GM10266 (cell line): ENCODE results near the gene NACA2.
"Not testable (repeated sequence)": the region's sequence is repeated elsewhere in the genome, so short reads cannot be mapped to it uniquely, and the experiment has no call there.

Experiments
- DNase-seq: peaks from one replicate; pipeline ENCODE4 v3.0.0; 2012; ENCODE audit errors: extremely low spot score
- TF ChIP-seq, protein P1 (sequence below): IDR thresholded peaks from 2 replicates; pipeline ENCODE4 v1.5.1; 2012; ENCODE audit warnings: mild to moderate bottlenecking, low read depth; ENCODE audit not compliant: control insufficient read depth, insufficient read depth; ENCODE audit errors: missing control alignments

NACA2 gene

GRCh38 chr17:61570118-61570517 lies 20.9 kb downstream of the NACA2 start:
- DNase-seq: no peak
- TF ChIP-seq, protein P1, sequence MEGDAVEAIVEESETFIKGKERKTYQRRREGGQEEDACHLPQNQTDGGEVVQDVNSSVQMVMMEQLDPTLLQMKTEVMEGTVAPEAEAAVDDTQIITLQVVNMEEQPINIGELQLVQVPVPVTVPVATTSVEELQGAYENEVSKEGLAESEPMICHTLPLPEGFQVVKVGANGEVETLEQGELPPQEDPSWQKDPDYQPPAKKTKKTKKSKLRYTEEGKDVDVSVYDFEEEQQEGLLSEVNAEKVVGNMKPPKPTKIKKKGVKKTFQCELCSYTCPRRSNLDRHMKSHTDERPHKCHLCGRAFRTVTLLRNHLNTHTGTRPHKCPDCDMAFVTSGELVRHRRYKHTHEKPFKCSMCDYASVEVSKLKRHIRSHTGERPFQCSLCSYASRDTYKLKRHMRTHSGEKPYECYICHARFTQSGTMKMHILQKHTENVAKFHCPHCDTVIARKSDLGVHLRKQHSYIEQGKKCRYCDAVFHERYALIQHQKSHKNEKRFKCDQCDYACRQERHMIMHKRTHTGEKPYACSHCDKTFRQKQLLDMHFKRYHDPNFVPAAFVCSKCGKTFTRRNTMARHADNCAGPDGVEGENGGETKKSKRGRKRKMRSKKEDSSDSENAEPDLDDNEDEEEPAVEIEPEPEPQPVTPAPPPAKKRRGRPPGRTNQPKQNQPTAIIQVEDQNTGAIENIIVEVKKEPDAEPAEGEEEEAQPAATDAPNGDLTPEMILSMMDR: no peak

GRCh38 chr17:61569525-61569924 lies 21.5 kb downstream of the NACA2 start:
- not testable (repeated sequence) for DNase-seq

GRCh38 chr17:61568219-61569072 lies 22.6 kb downstream of the NACA2 start:
- TF ChIP-seq, protein P1: no peak
- no peak for DNase-seq

GRCh38 chr17:61567045-61567802 lies 23.8 kb downstream of the NACA2 start:
- no peak for DNase-seq
- TF ChIP-seq, protein P1: no peak

DNA sequence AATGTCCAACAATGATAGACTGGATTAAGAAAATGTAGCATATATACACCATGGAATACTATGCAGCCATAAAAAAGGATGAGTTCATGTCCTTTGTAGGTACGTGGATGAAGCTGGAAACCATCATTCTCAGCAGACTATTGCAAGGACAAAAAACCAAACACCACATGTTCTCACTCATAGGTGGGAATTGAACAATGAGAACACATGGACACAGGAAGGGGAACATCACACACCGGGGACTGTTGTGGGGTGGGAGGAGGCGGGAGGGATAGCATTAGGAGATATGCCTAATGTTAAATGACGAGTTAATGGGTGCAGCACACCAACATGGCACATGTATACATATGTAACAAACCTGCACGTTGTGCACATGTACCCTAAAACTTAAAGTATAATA lies 24.6 kb downstream of the NACA2 start:
- not testable (repeated sequence) for DNase-seq

DNA sequence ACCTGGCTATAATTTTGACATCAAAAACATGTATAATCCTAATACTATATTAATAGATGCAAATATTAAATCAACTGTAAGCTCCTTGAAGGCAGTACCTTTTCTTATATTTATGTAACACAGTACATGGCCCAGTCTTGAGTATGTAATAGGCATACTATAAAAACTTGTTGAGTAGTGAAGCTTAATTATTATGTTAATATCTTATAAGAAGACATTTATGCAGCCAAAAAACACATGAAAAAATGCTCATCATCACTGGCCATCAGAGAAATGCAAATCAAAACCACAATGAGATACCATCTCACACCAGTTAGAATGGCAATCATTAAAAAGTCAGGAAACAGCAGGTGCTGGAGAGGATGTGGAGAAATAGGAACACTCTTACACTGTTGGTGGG lies 25.2 kb downstream of the NACA2 start:
- DNase-seq: not testable (repeated sequence)

GRCh38 chr17:61565213-61565612 lies 25.8 kb downstream of the NACA2 start:
- TF ChIP-seq, protein P1: no peak
- DNase-seq: no peak

DNA sequence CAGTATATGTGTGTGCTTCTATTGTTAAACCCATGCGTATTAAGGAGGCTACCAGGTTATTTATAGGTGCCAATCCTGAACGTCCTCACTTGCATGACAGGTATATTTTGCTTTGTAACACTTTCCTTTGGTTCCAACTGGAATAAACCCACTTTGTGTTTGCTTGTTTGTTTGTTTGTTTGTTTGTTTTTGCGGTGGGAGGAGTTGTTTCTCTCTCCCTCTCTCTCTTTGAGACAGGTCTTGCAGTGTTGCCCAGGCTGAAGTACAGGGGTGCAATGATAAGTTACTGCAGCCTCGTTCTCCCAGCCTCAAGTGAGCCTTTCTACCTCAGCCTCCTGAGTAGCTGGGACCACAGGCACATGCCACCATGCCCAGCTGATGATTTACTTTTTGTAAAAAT lies 28.7 kb downstream of the NACA2 start:
- TF ChIP-seq, protein P1: no peak

More for the DNA sequence above, 28.7 kb downstream of the NACA2 start:
- DNase-seq: no peak
